GM18502 (cell line): ENCODE measurements around the gene MAP3K3.

Experiments used
- ATAC-seq: cut with Tn5 transposase; IDR thresholded peaks from one replicate; pipeline ENCODE4 v1.9.1; 2021; ENCODE audit warnings: mild to moderate bottlenecking; ENCODE audit not compliant: unreplicated experiment, poor library complexity

MAP3K3 gene

GRCh38 chr17:63621684-63622573 is at the start of gene MAP3K3:
TSS of gene MAP3K3 (plus strand) at chr17:63622417. CDS start at chr17:63622760, 343 bp downstream.
- peak; percentile 93 for ATAC-seq

GRCh38 chr17:63573634-63574033 is 48.6 kb upstream of the MAP3K3 start:
- ATAC-seq: no peak

GRCh38 chr17:63578027-63578768 is 44.0 kb upstream of the MAP3K3 start:
- no peak for ATAC-seq

GRCh38 chr17:63578769-63579111 is 43.5 kb upstream of the MAP3K3 start:
- no peak for ATAC-seq

GRCh38 chr17:63579633-63580032 is 42.6 kb upstream of the MAP3K3 start:
- no peak for ATAC-seq

- no peak for ATAC-seq
These were observed 34.4 kb upstream of the MAP3K3 start for GRCh38 chr17:63587770-63588169.

GRCh38 chr17:63588797-63589196 is 33.4 kb upstream of the MAP3K3 start:
- no peak for ATAC-seq

- ATAC-seq: no peak
These were observed 32.6 kb upstream of the MAP3K3 start for GRCh38 chr17:63589646-63590045.

- no peak for ATAC-seq
These were observed 29.4 kb upstream of the MAP3K3 start for GRCh38 chr17:63592797-63593196.

GRCh38 chr17:63595132-63595531 is 27.1 kb upstream of the MAP3K3 start:
- no peak for ATAC-seq

GRCh38 chr17:63596856-63597586 is 25.2 kb upstream of the MAP3K3 start:
- ATAC-seq: no peak

GRCh38 chr17:63598281-63598680 is 23.9 kb upstream of the MAP3K3 start:
- no peak for ATAC-seq

GRCh38 chr17:63600569-63601438 is 21.4 kb upstream of the MAP3K3 start, which contains the start of gene TACO1:
TSS of gene TACO1 (plus strand) at chr17:63600895. CDS start at chr17:63601084, 189 bp downstream.
- ATAC-seq: peak; percentile 94

- no peak for ATAC-seq
These were observed 20.5 kb upstream of the MAP3K3 start for GRCh38 chr17:63601439-63602371.

- no peak for ATAC-seq
These were observed 12.2 kb upstream of the MAP3K3 start for GRCh38 chr17:63609816-63610573.

GRCh38 chr17:63610854-63611253 is 11.4 kb upstream of the MAP3K3 start:
- ATAC-seq: no peak

- ATAC-seq: no peak
These were observed 10.9 kb upstream of the MAP3K3 start for GRCh38 chr17:63611354-63611753.

GRCh38 chr17:63613663-63614062 is 8.6 kb upstream of the MAP3K3 start:
- no peak for ATAC-seq
